Measurements from ENCODE around the gene SMO.

DNA sequence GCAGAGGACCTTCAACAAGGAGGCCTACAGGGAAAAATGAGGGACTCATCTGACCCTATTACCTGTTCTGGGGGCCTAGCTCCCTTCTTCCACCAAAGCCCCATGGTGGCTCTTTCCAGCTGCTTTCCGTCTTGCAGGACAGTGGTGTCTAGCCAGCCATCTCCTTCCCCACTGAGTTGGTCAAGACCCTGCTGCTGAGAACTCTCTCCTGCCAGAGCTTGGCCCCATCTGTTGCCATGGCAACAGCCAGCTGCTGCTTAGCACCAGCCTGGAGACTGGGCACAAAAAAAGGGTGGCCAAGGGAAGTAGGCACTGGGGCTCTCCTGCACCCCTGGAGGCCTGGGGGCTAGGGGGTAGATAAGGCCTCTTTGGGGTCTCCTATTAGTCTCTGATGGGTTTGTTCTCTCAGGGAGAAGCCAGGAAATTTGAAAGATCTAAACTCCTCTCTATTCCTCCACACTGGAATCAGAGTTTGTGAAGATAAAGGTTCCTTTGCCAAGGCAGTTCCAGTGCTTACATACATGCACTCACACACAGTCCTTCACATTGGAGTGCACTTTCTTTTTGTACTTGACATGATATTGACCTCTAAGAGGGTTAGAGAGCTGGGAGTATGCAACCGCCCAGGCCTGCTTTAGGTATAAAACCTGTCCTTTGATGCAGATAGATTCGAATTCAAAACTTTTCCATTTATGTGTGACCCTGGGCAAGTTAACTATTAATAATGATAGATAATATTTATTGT, 28.1 kb upstream of the SMO start:
- TF ChIP-seq POLR2AphosphoS5 (IDR thresholded peaks at IDR 0.05; ENCODE audit: low read depth, low read length), result no peak
- TF ChIP-seq, protein P1, sequence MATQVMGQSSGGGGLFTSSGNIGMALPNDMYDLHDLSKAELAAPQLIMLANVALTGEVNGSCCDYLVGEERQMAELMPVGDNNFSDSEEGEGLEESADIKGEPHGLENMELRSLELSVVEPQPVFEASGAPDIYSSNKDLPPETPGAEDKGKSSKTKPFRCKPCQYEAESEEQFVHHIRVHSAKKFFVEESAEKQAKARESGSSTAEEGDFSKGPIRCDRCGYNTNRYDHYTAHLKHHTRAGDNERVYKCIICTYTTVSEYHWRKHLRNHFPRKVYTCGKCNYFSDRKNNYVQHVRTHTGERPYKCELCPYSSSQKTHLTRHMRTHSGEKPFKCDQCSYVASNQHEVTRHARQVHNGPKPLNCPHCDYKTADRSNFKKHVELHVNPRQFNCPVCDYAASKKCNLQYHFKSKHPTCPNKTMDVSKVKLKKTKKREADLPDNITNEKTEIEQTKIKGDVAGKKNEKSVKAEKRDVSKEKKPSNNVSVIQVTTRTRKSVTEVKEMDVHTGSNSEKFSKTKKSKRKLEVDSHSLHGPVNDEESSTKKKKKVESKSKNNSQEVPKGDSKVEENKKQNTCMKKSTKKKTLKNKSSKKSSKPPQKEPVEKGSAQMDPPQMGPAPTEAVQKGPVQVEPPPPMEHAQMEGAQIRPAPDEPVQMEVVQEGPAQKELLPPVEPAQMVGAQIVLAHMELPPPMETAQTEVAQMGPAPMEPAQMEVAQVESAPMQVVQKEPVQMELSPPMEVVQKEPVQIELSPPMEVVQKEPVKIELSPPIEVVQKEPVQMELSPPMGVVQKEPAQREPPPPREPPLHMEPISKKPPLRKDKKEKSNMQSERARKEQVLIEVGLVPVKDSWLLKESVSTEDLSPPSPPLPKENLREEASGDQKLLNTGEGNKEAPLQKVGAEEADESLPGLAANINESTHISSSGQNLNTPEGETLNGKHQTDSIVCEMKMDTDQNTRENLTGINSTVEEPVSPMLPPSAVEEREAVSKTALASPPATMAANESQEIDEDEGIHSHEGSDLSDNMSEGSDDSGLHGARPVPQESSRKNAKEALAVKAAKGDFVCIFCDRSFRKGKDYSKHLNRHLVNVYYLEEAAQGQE (IDR thresholded peaks at IDR 0.05; ENCODE audit: insufficient read depth in 1 of 2, low read depth in 2 of 2, low read length in 2 of 2), result no peak

Measured in PFSK-1 (cell line).